Suprapubic skin (tissue), 3 donors: ENCODE data around the gene KCNJ1.

ENCODE experiments used
- CTCF ChIP-seq, 2 donors: fragments of 200-600 bp in 1 of 2; fragments of 450-650 bp in 1 of 2; sonication (generic) in 1 of 2; IDR thresholded peaks; one replicate each; pipeline ENCODE4 v1.5.1; 2016 to 2019; ENCODE audit warnings: antibody characterized with exemption in 2 of 2, mild to moderate bottlenecking in 1 of 2, moderate library complexity in 1 of 2
- POLR2A ChIP-seq, 2 donors: fragments of 450-650 bp; IDR thresholded peaks; one replicate each; pipeline ENCODE4 v1.6.1; 2017; ENCODE audit warnings: antibody characterized with exemption in 2 of 2, mild to moderate bottlenecking in 2 of 2, moderate library complexity in 2 of 2

- TF ChIP-seq CTCF (IDR thresholded peaks at IDR 0.05): no peak
- TF ChIP-seq POLR2A (IDR thresholded peaks at IDR 0.05): no peak
These were observed 4.0 kb downstream of the KCNJ1 start for GRCh38 chr11:128862908-128863660.
